ENCODE measurements around the gene ALK. TPM values are rescaled to one million over a fixed set of nuclear protein-coding genes. Genes with fewer than 3 reads are reported as not detected.

Gene ALK
- total RNA-seq, 1 donor from 2014 or later, result 0.08 TPM

DNA sequence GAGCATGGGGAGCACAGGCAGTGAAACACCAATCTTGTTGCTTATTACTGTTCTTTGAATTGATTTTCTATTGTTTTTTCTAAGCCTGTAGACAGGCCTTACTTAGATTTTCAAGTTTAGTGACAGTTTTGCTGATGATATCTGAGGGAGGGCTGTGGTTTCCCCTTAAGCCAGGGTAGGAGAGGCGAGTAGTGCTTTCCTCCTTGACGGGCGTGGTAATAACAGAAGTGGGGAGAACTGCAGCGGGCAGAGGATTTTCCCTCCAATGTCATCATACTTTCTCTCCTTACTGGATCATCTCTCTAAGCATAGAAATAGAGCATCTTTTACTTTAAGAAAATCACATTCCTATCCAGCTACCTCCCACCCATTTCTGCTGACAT lies 314.4 kb downstream of the ALK start:
- DNase-seq (ENCODE audit: missing footprints) (no peak), ATAC-seq (no peak)
- intact Hi-C loops (cut with DNase I), result no loop called here

DNA sequence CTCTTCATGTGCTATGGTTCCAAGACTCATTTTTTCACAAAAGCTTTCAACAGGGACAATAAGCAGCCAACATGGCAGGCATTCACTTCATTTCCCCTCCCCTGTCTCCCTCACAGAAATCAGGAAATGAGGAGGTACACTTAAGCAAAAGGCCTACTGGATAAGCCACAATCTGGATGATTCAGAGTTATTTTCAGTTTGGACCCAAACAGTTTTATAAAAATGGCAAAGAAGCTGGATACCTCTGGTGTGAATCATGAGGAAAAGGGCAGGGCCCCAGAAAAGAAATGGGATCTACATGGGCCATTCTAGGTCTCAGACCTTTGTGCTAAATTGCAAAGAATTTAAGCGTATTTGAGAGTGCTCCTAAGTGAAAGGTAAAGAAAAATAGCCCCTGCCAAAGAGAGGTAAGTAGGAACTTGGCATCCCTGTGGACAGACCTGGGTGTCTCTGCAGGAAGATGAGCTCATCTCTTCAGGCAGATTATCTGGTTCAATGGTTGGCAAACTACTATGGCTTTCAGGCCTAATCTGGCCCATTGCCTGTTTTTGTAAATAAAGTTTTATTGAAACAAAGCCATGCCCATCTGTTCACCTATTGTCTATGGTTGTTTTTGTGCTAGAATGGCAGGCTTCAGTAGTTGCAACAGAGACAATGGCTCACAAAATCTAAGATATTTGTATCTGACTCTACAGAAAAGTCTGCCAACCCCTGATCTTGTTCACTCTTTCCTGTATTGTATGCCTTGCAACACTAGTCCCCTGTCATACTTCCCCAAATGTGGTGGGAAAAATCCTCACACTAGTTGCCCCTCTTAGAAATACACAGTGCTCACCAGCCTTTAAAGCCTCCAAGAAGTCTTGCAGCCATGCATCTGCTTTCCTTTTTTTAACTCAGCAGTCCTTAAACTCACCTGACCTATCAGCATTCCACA lies 315.0 kb downstream of the ALK start:
- DNase-seq (ENCODE audit: missing footprints) (no peak), ATAC-seq (no peak)
- intact Hi-C loops (cut with DNase I), result no loop called here

DNA sequence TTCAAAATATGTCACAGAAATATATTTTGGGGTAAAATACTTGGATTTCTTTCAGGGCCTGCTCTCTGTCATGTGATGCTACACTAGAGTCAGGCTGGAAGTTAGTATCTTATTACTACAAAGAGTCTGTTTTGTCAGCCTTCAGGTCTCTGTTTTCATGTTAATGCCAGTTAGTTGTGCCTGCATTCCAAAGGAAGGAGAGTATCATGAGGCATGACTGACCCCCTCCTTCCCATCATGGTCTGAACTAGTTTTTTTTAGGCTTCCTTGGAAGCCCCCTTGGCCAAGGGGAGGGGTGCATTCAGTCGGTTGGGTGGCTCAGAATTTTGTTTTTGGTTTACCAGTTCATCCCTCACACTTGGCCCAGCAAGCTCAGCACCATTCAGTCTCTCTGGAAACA lies 318.0 kb downstream of the ALK start:
- ATAC-seq (no peak), DNase-seq (ENCODE audit: missing footprints) (no peak)
- intact Hi-C loops (cut with DNase I), result no loop called here

DNA sequence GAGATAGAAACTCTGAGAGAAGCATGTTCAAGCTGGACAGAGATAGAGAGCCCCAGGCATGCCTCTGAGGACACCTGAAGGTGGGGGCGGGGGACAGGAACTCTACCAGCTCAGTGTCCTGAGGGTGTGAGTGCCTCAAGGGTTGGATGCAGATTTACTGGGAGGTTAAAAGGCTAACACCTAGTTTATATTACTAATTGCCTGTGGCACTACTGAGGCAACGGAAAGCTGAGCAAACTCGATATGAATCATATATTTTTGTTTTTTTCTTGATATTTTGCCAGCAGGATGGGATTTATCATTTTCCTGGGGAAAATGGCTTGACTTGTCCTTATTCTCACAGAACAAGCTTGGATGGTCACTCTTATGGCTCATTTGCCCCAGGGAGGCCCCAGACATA lies 319.5 kb downstream of the ALK start:
- intact Hi-C loops (cut with DNase I), result no loop called here
- DNase-seq (ENCODE audit: missing footprints), result no peak
- ATAC-seq, result no peak

DNA sequence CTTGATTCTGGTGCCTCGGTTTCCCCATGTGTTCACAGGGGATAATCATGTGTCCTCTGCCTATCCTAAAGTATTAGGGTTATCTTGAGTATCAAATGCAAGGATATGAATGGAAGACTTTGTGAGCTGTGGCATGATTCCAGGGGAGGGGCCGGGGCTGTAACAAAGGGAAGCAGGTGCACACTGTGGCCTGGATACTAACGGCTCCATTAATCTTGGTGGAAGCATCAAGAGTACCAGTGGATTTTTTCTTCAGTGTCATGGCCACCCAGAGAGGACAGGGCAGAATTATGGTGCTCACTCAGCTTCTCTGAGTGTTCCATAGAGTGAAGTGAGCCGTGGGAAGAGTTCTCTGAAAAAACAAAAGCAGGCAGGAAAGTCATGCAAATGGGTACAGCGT lies 320.1 kb downstream of the ALK start:
- ATAC-seq (no peak), DNase-seq (ENCODE audit: missing footprints) (no peak)
- intact Hi-C loops (cut with DNase I), result no loop called here

DNA sequence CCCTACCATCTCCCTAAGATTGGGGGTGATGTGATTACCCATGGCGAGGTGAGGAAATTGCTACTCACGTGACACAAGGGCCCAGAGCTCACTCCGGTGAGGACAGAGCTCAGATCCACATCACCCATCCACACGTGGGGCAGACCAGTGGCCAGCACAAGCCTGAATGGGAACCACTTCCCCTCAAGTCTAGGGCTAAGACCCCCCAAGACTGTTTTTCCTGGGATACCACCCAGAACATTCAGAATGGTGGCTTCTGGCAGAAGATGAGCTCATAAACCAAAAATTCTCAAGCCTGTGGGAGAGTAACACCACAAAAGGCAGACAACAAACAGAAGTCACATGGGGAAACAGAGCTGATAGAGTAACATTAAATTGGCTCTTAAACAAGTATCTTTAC lies 321.4 kb downstream of the ALK start:
- no peak for DNase-seq (ENCODE audit: missing footprints)
- intact Hi-C loops (cut with DNase I), result no loop called here
- no peak for ATAC-seq

DNA sequence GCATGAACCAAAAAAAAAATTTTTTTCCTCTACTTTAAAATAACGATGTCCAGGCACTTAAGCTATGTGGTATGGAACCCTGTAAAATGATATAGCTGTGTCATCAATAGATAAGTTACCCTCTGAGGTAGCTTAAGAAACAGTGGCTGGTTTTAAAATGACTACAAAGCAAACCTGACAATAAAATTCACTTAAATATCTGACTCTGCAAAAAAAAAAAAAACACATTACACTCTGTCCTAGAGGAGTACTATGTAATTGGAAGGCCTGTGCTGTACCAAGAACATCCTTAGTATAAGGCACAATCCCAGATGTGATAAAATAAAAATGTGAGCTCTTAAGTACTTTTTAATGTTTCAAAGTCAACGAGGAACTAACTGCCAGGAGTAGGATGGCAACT lies 322.4 kb downstream of the ALK start:
- intact Hi-C loops (cut with DNase I), result no loop called here
- no peak for ATAC-seq
- no peak for DNase-seq (ENCODE audit: missing footprints)

DNA sequence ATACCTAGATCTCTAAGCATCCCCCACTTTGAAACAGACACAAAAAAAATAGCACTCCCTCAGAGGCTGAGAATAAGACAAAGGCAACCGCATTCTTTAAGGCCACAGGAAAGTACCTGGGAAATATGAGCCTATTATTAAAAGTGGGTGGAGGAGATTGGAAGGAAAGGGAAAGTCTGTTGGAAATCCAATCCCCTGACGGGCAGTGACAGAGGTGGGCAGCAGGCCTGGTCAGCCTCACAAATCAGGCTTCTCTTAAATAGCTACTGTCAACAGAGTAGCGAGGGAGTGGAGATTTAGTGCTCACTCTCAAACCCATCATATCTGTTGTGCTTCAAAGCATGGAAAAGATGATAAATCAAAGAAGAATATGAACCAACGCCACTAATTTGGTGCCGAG lies 324.4 kb downstream of the ALK start:
- ATAC-seq (no peak), DNase-seq (ENCODE audit: missing footprints) (no peak)
- intact Hi-C loops (cut with DNase I), result no loop called here

DNA sequence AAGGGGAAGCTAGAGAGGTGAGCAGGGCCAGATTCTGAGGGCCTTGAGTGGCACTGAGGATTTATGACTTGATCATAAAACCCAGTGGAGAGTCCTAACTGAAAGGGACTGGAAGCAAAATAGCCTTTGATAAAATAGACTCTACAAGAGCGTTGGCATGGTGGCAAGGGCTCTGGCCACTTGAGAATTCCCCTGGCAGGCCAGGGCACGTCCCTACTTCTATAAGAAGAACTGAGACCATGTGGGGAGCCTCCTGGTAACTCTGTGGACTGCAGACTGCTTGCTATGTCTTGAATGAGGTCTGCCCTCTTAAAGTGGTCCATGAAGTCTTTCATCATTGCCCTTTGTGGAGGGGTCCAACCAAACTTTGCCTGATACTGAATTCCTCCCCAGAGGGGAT lies 324.8 kb downstream of the ALK start:
- intact Hi-C loops (cut with DNase I), result no loop called here
- ATAC-seq (peak; percentile 68), DNase-seq (ENCODE audit: missing footprints) (no peak)

DNA sequence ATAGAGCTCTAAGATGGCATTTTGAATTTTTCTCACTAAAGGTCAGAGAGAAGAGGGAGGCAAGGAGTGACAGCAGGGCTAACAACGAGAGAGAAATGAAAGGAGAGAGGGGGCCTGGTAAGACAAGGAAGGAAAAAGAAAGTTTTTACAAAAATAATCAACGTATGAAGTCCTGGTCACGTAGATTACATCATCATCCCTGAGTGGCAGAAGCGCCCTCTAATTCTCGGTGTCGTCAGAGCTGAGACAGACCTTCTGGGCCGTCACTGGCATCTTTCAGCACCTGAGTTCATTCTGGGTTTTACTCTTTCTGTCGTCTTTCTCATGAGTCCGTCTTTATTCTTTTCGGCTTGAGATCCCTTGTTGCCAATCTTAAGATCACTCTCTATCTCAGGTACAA lies 329.8 kb downstream of the ALK start:
- intact Hi-C loops (cut with DNase I), result no loop called here
- DNase-seq (ENCODE audit: missing footprints) (no peak), ATAC-seq (no peak)

DNA sequence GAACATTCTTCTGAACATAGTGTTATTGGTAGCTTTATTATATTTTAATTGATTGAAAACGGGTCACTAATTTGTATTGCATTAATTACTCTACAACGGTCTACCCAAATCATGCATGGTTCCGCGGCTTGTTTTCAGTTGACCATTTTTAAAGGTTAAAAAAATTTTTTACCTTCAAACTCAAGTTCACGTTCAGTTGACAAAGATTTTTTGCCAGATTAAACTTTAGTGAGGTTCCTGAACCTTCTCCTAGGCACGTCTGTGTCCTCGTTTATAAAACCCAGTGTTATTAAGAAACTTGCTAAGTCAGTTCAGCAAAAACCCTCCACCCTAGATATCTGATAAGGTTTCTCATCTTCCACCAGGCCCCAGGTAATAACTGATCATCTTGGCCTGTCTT lies 331.2 kb downstream of the ALK start:
- intact Hi-C loops (cut with DNase I), result no loop called here
- DNase-seq (ENCODE audit: missing footprints) (no peak), ATAC-seq (no peak)

DNA sequence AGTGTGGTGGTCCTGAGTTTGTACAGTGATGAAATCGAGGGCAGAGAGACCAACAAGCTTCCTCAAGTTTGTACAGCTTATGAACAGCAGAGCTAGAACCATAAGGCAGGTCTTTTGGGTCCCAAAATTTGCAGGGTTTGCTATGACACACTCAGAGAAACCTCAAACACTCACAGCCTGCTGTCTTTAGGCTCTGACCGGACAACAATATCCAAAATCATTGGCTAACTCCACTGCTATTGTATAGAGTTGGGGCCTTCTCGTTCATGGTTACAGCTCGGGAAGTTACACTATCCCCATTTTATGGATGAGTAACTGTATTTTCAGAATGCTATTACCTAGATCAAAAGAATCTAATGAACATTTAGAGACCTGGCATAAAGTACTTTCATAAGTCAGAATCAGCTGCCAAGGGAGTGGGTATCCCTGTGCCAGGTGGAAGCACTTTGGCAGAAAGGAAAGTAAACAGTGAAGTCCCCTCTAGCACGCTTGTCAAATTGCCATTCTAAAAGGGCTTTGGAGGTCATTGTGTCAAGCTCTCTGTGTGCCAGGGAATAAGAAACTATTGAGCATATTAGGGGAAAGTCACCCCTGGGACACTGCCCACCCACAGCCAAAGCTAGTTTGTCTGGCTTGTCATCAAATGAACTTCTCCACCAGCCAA lies 331.8 kb downstream of the ALK start:
- ATAC-seq (no peak), DNase-seq (ENCODE audit: missing footprints) (no peak)
- intact Hi-C loops (cut with DNase I), result no loop called here

DNA sequence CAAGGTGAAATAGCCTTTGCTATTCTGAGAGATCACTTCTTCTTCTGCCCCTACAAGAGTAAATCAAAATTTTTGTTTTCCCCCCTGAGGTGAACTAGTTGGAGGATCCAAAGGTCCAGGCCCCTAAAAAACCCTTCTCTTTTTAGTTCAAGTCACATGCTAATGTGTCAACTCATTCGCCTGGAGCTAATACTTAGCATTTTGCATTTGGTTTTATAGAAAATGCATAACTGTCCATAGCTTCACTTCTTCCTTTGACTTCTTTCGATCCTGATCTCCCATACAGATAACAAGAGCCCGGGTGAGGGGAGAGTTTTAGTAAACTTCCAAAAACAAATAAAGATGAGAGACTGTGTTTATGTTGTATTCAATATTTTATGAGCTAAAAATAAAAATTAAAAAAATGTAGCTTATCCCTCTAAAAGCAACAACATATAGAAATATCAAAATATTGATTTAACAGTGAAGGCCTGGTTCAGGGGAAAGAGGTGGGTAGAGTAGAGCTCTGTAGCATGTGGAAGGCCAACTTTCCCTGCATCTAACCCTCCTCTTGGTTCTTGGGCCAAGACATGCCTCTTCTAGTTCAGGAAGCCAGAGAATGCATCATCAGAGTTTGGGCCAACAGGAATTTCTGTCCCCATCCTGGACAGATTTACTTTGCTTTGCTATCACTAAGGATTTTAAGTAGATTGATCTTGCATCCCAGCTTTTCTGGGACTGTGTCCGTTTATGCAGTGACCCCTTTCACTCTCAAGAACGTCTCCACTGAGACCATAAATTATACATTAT lies 333.8 kb downstream of the ALK start:
- no peak for ATAC-seq
- intact Hi-C loops (cut with DNase I), result no loop called here
- DNase-seq (ENCODE audit: missing footprints), result no peak

DNA sequence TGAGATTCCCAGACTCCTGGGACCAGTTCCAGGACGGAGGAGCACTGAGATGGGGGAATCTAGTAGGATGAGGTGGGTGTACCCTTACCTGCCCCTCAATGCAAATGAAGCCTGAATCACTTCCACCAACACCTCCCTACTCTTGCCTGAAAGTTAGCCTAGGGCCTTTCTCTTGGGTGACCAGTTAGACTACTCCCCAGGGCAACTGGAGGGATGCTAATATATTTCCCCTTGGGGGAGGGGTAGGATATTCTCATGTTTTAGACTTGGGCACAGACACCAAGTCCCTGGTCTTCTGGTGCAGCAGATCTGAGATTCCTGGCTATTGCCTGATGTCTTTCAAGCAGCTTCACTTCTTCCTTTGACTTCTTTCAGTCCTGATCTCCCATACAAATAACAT lies 334.5 kb downstream of the ALK start:
- no peak for DNase-seq (ENCODE audit: missing footprints)
- intact Hi-C loops (cut with DNase I), result no loop called here
- ATAC-seq, result no peak

DNA sequence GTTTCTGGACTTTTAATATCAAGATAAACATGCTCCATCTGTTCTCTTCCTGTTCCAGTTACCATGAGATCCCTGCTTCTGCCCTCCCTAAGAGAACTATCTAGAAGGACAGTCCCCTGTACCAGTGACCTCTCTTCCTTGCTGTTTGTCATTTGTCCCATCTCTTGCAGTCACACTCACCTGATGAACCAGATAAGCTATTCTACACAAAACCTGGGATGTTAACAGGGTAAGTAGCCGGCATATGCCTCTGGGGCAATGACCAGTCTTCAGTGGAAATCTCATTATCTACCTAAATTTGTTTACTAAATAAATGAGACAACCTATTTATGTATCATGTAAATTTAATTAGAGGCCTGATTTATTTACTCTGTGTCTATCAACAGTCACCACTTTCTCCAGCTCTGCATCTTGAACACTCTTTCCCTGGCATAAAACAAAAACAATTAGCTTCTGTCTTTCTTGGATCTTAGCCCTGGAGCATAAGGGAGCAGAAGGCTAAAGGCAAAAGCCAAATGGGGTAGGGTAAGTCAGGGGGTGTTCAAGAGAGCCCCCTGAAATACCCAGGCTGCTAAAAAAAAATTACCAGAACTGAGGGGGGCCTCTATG lies 337.7 kb downstream of the ALK start:
- DNase-seq (ENCODE audit: missing footprints) (no peak), ATAC-seq (no peak)
- intact Hi-C loops (cut with DNase I), result no loop called here

DNA sequence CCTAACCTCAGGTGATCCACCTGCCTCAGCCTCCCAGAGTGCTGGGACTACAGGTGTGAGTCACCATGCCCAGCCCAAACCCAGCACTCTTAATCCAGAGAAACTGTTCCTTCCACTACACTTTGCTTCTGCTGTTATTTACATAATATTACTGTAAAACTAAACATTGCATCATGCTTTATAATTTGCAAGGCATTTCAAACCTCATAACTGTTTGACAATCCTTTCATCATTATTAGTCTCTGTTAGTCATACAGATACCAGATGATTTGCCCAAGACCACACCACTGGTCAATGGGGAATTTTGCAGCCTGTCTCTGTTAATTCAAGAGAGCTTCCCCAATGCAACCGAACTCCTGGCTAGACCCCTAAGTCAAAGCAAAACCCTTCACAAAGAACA lies 338.3 kb downstream of the ALK start:
- DNase-seq (ENCODE audit: missing footprints) (no peak), ATAC-seq (no peak)
- intact Hi-C loops (cut with DNase I), result no loop called here

DNA sequence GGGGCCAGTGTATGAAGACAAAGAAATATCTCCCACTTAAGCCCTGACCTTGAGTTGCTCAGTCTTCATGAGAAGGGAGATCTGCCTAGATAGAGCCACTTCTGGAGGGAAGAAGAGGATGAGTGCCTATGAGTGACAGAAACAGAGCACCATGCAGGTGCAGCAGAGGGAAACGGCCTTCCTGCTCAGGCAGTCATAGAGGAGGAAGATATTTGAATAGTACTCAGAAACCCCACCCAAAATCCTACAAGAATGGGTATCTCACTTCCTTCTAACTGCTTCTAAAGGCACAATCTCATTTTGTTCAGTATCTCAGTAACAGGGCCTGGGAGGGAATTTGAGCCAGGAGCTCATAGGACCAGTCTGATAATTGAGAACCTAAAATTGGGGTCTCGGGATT lies 339.3 kb downstream of the ALK start:
- intact Hi-C loops (cut with DNase I), result no loop called here
- ATAC-seq, result no peak
- DNase-seq (ENCODE audit: missing footprints), result no peak

DNA sequence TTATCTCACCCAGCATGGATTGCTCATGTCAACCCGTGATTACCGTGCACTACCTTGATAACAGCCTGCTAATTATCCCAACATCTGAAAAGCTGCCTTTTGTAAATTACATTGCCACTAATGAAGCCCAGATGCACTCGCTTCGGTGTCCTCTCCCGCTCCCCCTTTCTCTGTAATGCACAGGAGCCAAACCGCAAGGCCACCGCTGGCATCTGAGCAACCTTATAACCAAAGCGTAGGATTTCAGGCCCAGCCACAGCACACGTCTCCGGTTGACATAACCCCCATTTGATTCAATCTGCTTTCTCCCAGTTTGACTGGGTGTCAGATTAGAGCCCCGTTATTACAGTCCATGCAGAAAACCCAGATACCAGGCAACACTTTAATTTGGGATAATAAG lies 341.2 kb downstream of the ALK start:
- ATAC-seq, result no peak
- DNase-seq (ENCODE audit: missing footprints), result no peak
- intact Hi-C loops (cut with DNase I), result no loop called here

DNA sequence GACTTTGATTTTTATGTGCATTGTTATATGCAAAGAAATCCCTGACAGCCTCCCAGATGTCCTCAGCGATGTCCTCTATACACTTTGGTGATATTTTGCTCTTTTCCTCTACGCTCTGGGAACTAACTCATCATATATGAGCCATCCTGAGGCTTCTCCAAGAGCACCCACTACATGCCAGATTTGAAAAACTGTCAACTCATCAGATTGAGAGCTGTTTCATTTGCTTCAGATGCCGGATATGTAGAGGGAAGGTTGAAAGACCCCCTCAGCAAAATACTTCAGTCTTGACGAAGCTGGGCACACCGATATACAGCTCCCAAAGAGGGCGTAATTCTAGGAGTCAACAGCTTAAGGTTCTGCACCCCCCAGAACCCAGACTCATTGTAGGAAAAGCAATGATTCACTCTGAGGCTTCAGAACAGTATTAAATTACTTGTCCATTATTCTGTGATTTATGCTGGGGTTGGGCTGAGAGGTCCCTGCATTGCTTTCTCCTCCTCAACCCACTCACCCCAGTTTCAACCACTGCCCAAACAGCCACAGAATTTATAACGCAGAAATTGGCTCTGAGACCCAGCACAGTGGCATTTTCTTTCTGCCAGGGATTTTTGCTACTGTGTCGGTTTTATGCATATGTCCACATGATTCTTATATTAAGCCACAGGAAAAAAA lies 341.8 kb downstream of the ALK start:
- DNase-seq (ENCODE audit: missing footprints) (no peak), ATAC-seq (no peak)
- intact Hi-C loops (cut with DNase I), result no loop called here

Data from Right ventricle myocardium inferior (tissue), 1 donor.